Measurements from ENCODE around the gene RD3L. TPM values are rescaled to one million over a fixed set of nuclear protein-coding genes. Genes with fewer than 3 reads are reported as not detected.

The RD3L gene
- total RNA-seq, 1 experiment from 2014 or later, result not detected

GRCh38 chr14:103891667-103892215 lies 50.6 kb downstream of the RD3L start:
- Histone ChIP-seq H3K27me3 (ENCODE audit: insufficient read depth, low read length) (no peaks in the 10 kb centered on the region), H3K36me3 (ENCODE audit: control insufficient read depth in 1 of 2, insufficient read depth in 2 of 2, low read length in 2 of 2) (no peaks in the 10 kb centered on the region), H3K9me3 (ENCODE audit: control insufficient read depth in 1 of 2, insufficient read depth in 1 of 2, low read depth in 1 of 2, low read length in 2 of 2) (no peaks in the 10 kb centered on the region; a peak in 1 of 4 replicates), H3K79me2 (ENCODE audit: insufficient read depth, low read length) (no peaks in the 10 kb centered on the region), H3K9me2 (ENCODE audit: insufficient read depth) (no peaks in the 10 kb centered on the region), H3K27ac (ENCODE audit: low read depth, low read length) (no peak overlapping the region), H2AFZ (ENCODE audit: low read depth, low read length, poor library complexity, severe bottlenecking) (no peak overlapping the region), H3K4me1 (ENCODE audit: control insufficient read depth in 1 of 2, insufficient read depth in 2 of 2, low read length in 2 of 2) (peaks cover 30 to 51% of the 10 kb centered on the region in 2 experiments), H3K4me3 (replicated peaks in 1 of 2; ENCODE audit: low read depth in 1 of 2, low read length in 2 of 2) (no peak overlapping the region), H4K20me1 (ENCODE audit: insufficient read depth) (no peaks in the 10 kb centered on the region), H3K4me2 (ENCODE audit: low read length) (no peak overlapping the region), H3K9ac (ENCODE audit: low read length) (no peak overlapping the region)
- BruUV-seq (replicated peaks), result no TSS peak
- DNase-seq (ENCODE audit: low read depth, low spot score), result no peak
- intact Hi-C loops (cut with micrococcal nuclease), result no loop called here
- TF ChIP-seq ATF3 (IDR thresholded peaks at IDR 0.05) (no peak), YY1 (IDR thresholded peaks at IDR 0.05; ENCODE audit: extremely low read depth, insufficient replicate concordance, low read depth, low read length) (no peak), SIN3A (IDR thresholded peaks at IDR 0.05; ENCODE audit: low read depth) (no peak), SP1 (IDR thresholded peaks at IDR 0.05; ENCODE audit: low read depth) (no peak), ZNF274 (IDR thresholded peaks at IDR 0.05; ENCODE audit: low read depth, low read length) (no peak), MAX (IDR thresholded peaks at IDR 0.05) (no peak), ELF1 (IDR thresholded peaks at IDR 0.05; ENCODE audit: borderline replicate concordance, low read depth) (no peak), ZFX (IDR thresholded peaks at IDR 0.05) (no peak), EGR1 (IDR thresholded peaks at IDR 0.05; ENCODE audit: low read depth) (no peak), JUND (IDR thresholded peaks at IDR 0.05) (no peak), POLR2AphosphoS5 (IDR thresholded peaks at IDR 0.05; ENCODE audit: low read depth, low read length) (no peak), CTCF (IDR thresholded peaks at IDR 0.05 in 2 of 3, conservative IDR thresholded peaks at IDR 0.05 in 1 of 3; ENCODE audit: borderline replicate concordance in 1 of 3, insufficient read depth in 1 of 3, low read depth in 2 of 3, low read length in 2 of 3) (no peak), ZBTB33 (IDR thresholded peaks at IDR 0.05; ENCODE audit: extremely low read depth, insufficient replicate concordance, low read length) (no peak), CEBPB (IDR thresholded peaks at IDR 0.05; ENCODE audit: low read depth) (no peak), TCF7L2 (IDR thresholded peaks at IDR 0.05; ENCODE audit: borderline replicate concordance, extremely low read depth, insufficient read depth, insufficient read length) (no peak), POLR2A (IDR thresholded peaks at IDR 0.05; ENCODE audit: borderline replicate concordance, extremely low read depth, insufficient read depth, insufficient read length) (no peak), EZH2phosphoT487 (IDR thresholded peaks at IDR 0.05; ENCODE audit: borderline replicate concordance) (no peak), CBX3 (IDR thresholded peaks at IDR 0.05; ENCODE audit: low read depth) (no peak)
- ChIA-PET RAD21 (ENCODE audit: low non-redundant PET in 1 of 2, low total read pairs in 2 of 2, uncharacterized antibody in 2 of 2, unreplicated experiment in 2 of 2) (no interaction called here), CTCF (interaction anchor here (1.4 to 1.6 kb wide), 2 partner anchors 9 to 11 kb away, joined by 3 to 5 read pairs; no protein-coding TSS in a partner anchor), POLR2A (no interaction called here)
- no peak for ATAC-seq
